Right atrium auricular region (tissue), 2 donors: ENCODE data around the gene OR2D3. TPM values are rescaled to one million over a fixed set of nuclear protein-coding genes. Genes with fewer than 3 reads are reported as not detected.
"Not testable (repeated sequence)": the region's sequence is repeated elsewhere in the genome, so short reads cannot be mapped to it uniquely, and the experiment has no call there.

ENCODE experiments used
- DNase-seq: peaks from one replicate; pipeline ENCODE4 v3.0.0-alpha.2; 2019; ENCODE audit warnings: low spot score
- H3K27ac ChIP-seq, 2 donors: fragments of 200-600 bp; sonication (generic); 1 replicate in 1 of 2; 2 replicates in 1 of 2; pipeline ENCODE4 v1.5.1; 2016 to 2019
- H3K27me3 ChIP-seq, 2 donors: fragments of 200-600 bp; sonication (generic); one replicate each; pipeline versions ENCODE4 v1.5.1 to v1.6.0; 2017 to 2019
- H3K36me3 ChIP-seq: fragments of 200-600 bp; sonication (generic); one replicate; pipeline ENCODE4 v1.5.1; 2016
- H3K4me1 ChIP-seq, 2 donors: fragments of 200-600 bp; sonication (generic); one replicate each; pipeline versions ENCODE4 v1.5.1 to v1.6.0; 2017 to 2019
- H3K4me3 ChIP-seq, 2 donors: fragments of 200-600 bp; sonication (generic); 1 replicate in 1 of 2; 2 replicates in 1 of 2; pipeline ENCODE4 v1.5.1; 2017 to 2019; ENCODE audit warnings: mild to moderate bottlenecking in 1 of 2, moderate library complexity in 1 of 2
- H3K9me3 ChIP-seq, 2 donors: fragments of 200-600 bp; sonication (generic); one replicate each; pipeline ENCODE4 v1.5.1; 2019
- total RNA-seq, 2 donors: library from RNA; depleted of rRNA; stranded (reverse); fragments of >200 nt; gene quantifications; one replicate each; pipeline ENCODE4 v1.1.0, GENCODE V29; 2016
- TF ChIP-seq, protein P1 (sequence below), 2 donors: fragments of 200-600 bp; sonication (generic); IDR thresholded peaks; one replicate each; pipeline ENCODE4 v1.5.1; 2019; ENCODE audit warnings: antibody characterized with exemption in 2 of 2

Gene OR2D3
- total RNA-seq, 2 donors from 2014 or later = not detected

DNA sequence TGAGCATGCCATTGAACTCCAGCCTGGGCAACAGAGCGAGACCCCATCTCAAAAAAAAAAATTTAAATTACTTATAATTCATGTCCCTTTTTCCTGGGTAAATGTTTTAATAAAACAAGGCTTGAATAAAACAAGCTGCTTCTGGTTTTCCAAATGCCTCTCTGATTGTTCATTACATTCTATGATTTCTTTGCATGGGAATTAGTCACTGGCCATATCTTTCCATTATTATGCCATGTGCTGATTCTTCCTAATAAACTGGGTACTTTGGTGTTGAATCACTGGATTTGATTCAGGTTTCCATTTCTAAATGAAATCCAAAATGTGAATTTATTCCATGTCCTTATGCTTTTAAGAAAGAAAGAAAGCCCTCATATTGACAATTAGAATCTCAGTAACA lies 48.0 kb downstream of the OR2D3 start:
- H3K36me3 ChIP-seq = no peaks in the 10 kb centered on the region
- no peak overlapping the region for H3K4me3 ChIP-seq
- peaks cover 0 to 10% of the 10 kb centered on the region in 2 donors for H3K9me3 ChIP-seq
- TF ChIP-seq, protein P1, sequence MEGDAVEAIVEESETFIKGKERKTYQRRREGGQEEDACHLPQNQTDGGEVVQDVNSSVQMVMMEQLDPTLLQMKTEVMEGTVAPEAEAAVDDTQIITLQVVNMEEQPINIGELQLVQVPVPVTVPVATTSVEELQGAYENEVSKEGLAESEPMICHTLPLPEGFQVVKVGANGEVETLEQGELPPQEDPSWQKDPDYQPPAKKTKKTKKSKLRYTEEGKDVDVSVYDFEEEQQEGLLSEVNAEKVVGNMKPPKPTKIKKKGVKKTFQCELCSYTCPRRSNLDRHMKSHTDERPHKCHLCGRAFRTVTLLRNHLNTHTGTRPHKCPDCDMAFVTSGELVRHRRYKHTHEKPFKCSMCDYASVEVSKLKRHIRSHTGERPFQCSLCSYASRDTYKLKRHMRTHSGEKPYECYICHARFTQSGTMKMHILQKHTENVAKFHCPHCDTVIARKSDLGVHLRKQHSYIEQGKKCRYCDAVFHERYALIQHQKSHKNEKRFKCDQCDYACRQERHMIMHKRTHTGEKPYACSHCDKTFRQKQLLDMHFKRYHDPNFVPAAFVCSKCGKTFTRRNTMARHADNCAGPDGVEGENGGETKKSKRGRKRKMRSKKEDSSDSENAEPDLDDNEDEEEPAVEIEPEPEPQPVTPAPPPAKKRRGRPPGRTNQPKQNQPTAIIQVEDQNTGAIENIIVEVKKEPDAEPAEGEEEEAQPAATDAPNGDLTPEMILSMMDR (IDR thresholded peaks at IDR 0.05) = no peak
- H3K27me3 ChIP-seq = no peaks in the 10 kb centered on the region
- no peak overlapping the region for H3K27ac ChIP-seq
- no peak for DNase-seq
- H3K4me1 ChIP-seq = no peaks in the 10 kb centered on the region

DNA sequence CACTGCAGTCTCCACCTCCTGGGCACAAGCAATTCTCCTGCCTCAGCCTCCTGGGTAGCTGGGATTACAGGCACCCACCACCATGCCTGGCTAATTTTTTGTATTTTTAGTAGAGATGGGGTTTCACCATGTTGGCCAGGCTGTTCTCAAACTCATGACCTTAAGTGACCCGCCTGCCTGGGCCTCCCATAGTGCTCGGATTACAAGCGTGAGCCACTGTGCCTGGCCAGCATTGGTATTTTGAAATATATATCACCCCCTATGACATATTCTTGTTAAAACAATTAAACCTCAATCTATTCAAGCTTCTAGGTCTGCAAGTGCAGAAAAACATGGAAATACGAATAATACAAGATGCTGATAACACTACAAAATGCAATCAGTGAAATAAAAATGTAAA lies 49.1 kb downstream of the OR2D3 start:
- not testable (repeated sequence) for H3K4me3 ChIP-seq, H3K27ac ChIP-seq, H3K9me3 ChIP-seq, DNase-seq, H3K36me3 ChIP-seq, H3K4me1 ChIP-seq, H3K27me3 ChIP-seq

Other genes with a start within 250 kb of the OR2D3 start
- 10 to 100 TPM; 30.8 to 97.8 TPM for gene MRPL17, start 237.7 kb upstream of the OR2D3 start, total RNA-seq
- not detected for gene OR2AG2, start 149.0 kb upstream of the OR2D3 start, total RNA-seq
- gene OR2AG1, start 138.0 kb upstream of the OR2D3 start, total RNA-seq = not detected
- not detected for gene OR6A2, start 121.3 kb upstream of the OR2D3 start, total RNA-seq
- gene OR10A5, start 75.3 kb upstream of the OR2D3 start, total RNA-seq = not detected
- not detected for gene OR10A2, start 57.9 kb upstream of the OR2D3 start, total RNA-seq
- gene OR10A4, start 44.4 kb upstream of the OR2D3 start, total RNA-seq = not detected
- not detected for gene OR2D2, start 28.5 kb upstream of the OR2D3 start, total RNA-seq
- gene ZNF215, start 5.4 kb downstream of the OR2D3 start, total RNA-seq = 1 to 10 TPM in 1 of 2 donors, under 1 TPM in 1; 0.63 to 1.5 TPM
- 1 to 10 TPM in 1 of 2 donors, under 1 TPM in 1; 0.74 to 1.3 TPM for gene ZNF214, start 99.3 kb downstream of the OR2D3 start, total RNA-seq
- not detected for gene NLRP14, start 99.5 kb downstream of the OR2D3 start, total RNA-seq
- gene RBMXL2, start 168.0 kb downstream of the OR2D3 start, total RNA-seq = not detected